GM18951 (cell line): ENCODE measurements around the gene ZDHHC3.

Experiments used
- POLR2A ChIP-seq: IDR thresholded peaks from 4 replicates; pipeline ENCODE4 v1.6.1; 2011; ENCODE audit warnings: mild to moderate bottlenecking; ENCODE audit not compliant: insufficient read length, insufficient read depth; ENCODE audit errors: extremely low read depth
- in situ Hi-C: fragments of 300-500 bp; cut with MboI; formaldehyde crosslinking; loops from one replicate; pipeline ENCODE4 v1.12.0; 2022; ENCODE audit warnings: low sequenced_read_pairs, mixed read lengths, inconsistent platforms; ENCODE audit not compliant: unreplicated experiment

The ZDHHC3 gene

GRCh38 chr3:44903314-44903713 lies 72.7 kb downstream of the ZDHHC3 start:
- in situ Hi-C loops: no loop called here
- TF ChIP-seq POLR2A: no peak

DNA sequence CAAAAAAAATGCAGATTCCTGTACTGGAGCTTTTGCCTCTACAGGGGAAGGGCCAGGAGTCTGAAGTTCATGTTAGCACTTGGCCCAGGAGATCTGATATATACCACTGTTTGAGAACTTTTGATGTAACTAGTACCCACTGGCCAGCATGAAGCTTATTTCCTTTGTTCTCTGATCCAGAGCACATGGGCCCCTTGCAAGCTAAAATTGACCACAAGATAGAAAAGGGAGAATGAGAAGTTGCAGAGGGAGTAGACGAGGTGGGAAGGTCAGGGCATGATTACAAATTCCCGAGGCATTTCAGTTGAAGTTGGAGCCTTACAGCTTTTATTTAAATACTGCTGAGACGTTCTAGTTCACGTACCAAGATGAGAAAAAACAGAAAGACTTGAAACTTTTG lies 73.3 kb downstream of the ZDHHC3 start:
- in situ Hi-C loops: no loop called here

GRCh38 chr3:44899683-44900367 lies 76.1 kb downstream of the ZDHHC3 start:
- in situ Hi-C loops: no loop called here
- no peak for TF ChIP-seq POLR2A

More for the DNA sequence above, 73.3 kb downstream of the ZDHHC3 start:
- TF ChIP-seq POLR2A: no peak

GRCh38 chr3:44896440-44896839 lies 79.5 kb downstream of the ZDHHC3 start:
- in situ Hi-C loops: no loop called here

GRCh38 chr3:44894485-44894884 lies 81.5 kb downstream of the ZDHHC3 start:
- no peak for TF ChIP-seq POLR2A

More at GRCh38 chr3:44896440-44896839, 79.5 kb downstream of the ZDHHC3 start:
- no peak for TF ChIP-seq POLR2A

GRCh38 chr3:44893097-44893496 lies 82.9 kb downstream of the ZDHHC3 start:
- in situ Hi-C loops: no loop called here
- no peak for TF ChIP-seq POLR2A

More at GRCh38 chr3:44894485-44894884, 81.5 kb downstream of the ZDHHC3 start:
- in situ Hi-C loops: no loop called here

GRCh38 chr3:44892689-44893088 lies 83.3 kb downstream of the ZDHHC3 start:
- TF ChIP-seq POLR2A: no peak
- in situ Hi-C loops: no loop called here

- TF ChIP-seq POLR2A: no peak
- in situ Hi-C loops: no loop called here
Measured at GRCh38 chr3:44890852-44891251, 85.1 kb downstream of the ZDHHC3 start.

GRCh38 chr3:44890258-44890657 lies 85.7 kb downstream of the ZDHHC3 start:
- no peak for TF ChIP-seq POLR2A
- in situ Hi-C loops: no loop called here

DNA sequence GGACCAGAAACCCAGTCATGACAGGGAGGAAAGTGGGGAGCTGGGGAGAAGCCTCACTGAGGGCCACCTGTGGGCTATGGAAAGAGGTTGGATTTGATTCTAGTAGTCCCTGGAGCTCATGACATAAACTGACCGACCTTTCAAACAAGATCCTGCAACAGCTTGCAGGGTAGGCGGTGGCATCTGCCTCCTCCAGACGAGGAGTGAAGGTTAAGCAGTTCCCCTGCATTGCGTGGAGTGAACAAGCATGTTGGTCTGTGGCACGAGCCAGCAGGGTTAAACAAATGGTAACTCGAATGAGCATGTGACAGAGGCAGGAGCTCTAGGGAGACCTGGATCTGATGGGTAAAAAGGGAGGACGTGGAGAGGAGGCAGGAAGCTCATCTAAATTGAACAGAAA lies 88.9 kb downstream of the ZDHHC3 start:
- TF ChIP-seq POLR2A: no peak
- in situ Hi-C loops: no loop called here

DNA sequence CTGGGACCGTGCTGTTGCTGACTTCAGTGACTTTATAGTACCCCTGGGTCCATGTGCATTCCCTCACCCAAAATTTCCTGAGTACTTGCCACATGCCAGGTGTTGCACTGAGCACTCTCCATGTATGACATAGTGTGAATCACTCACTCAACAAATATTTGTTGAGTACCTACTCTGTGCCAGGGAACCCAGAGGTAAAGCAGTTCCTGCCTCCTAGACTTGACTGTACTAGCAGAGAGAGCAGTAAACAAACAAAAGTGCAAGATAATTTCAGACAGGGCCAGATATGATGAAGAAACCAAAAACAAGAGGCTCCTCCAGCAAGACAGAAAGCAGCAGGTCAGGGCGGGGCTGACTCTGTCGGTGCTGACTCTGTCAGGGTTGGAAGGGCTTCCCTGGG lies 89.4 kb downstream of the ZDHHC3 start:
- TF ChIP-seq POLR2A: no peak
- in situ Hi-C loops: no loop called here

GRCh38 chr3:44885618-44886017 lies 90.4 kb downstream of the ZDHHC3 start:
- in situ Hi-C loops: no loop called here
- TF ChIP-seq POLR2A: no peak

- in situ Hi-C loops: no loop called here
- no peak for TF ChIP-seq POLR2A
Measured at GRCh38 chr3:44883999-44884431, 92.0 kb downstream of the ZDHHC3 start.

GRCh38 chr3:44883213-44883955 lies 92.6 kb downstream of the ZDHHC3 start:
- no peak for TF ChIP-seq POLR2A

More at GRCh38 chr3:44883213-44883955, 92.6 kb downstream of the ZDHHC3 start:
- in situ Hi-C loops: no loop called here
